Measurements from ENCODE around the gene MEGF9.

- TF ChIP-seq POLR2A (IDR thresholded peaks at IDR 0.05): no peak
- no peak for TF ChIP-seq CTCF (IDR thresholded peaks at IDR 0.05)
Measured at GRCh38 chr9:120756531-120756930, 42.3 kb upstream of the MEGF9 start.

Data from tibial nerve (tissue), 3 donors.